Tibial nerve (tissue), 4 donors: ENCODE results near the gene TMEM158. TPM values are rescaled to one million over a fixed set of nuclear protein-coding genes. Genes with fewer than 3 reads are reported as not detected.

Experiments used
- DNase-seq, 2 donors: peaks; one replicate each; pipeline ENCODE4 v3.0.0-alpha.2; 2019; ENCODE audit warnings: low spot score in 2 of 2
- H3K27ac ChIP-seq, 4 donors: fragments of 200-600 bp; sonication (generic) in 3 of 4; one replicate each; pipeline ENCODE4 v1.5.1; 2017 to 2019; ENCODE audit warnings: mild to moderate bottlenecking in 1 of 4
- H3K27me3 ChIP-seq, 2 donors: fragments of 200-600 bp; sonication (generic) in 1 of 2; one replicate each; pipeline versions ENCODE4 v1.5.1 to v1.6.0; 2017 to 2019
- H3K36me3 ChIP-seq, 3 donors: fragments of 200-600 bp; sonication (generic); one replicate each; pipeline ENCODE4 v1.5.1; 2018 to 2019
- H3K4me1 ChIP-seq, 4 donors: fragments of 200-600 bp; sonication (generic) in 3 of 4; one replicate each; pipeline ENCODE4 v1.5.1; 2017 to 2019
- H3K4me3 ChIP-seq, 4 donors: fragments of 200-600 bp; sonication (generic) in 3 of 4; one replicate each; pipeline ENCODE4 v1.5.1; 2017 to 2019; ENCODE audit warnings: mild to moderate bottlenecking in 1 of 4, moderate library complexity in 1 of 4
- H3K9me3 ChIP-seq, 4 donors: fragments of 200-600 bp; sonication (generic) in 3 of 4; one replicate each; pipeline ENCODE4 v1.5.1; 2017 to 2019
- EP300 ChIP-seq, 2 donors: sonication (generic); formaldehyde crosslinking; IDR thresholded peaks; one replicate each; pipeline ENCODE4 v1.6.1; 2017; ENCODE audit warnings: antibody characterized with exemption in 2 of 2, mild to moderate bottlenecking in 1 of 2
- POLR2A ChIP-seq, 2 donors: fragments of 450-650 bp; IDR thresholded peaks; one replicate each; pipeline ENCODE4 v1.6.1; 2017; ENCODE audit warnings: antibody characterized with exemption in 2 of 2, mild to moderate bottlenecking in 2 of 2, moderate library complexity in 2 of 2
- WGBS, 2 donors: methylation state at CpG; one replicate each; pipeline ENCODE4 v1.1.5; 2018; 5-methylcytosine and 5-hydroxymethylcytosine counted together
- total RNA-seq, 4 donors: library from RNA; depleted of rRNA; stranded (reverse); fragments of >200 nt; gene quantifications; one replicate each; pipeline ENCODE4 v1.1.0, GENCODE V29; 2016
- TF ChIP-seq, protein P1 (sequence below), 5 experiments: fragments of 200-600 bp in 3 of 5; fragments of 450-650 bp in 2 of 5; sonication (generic) in 3 of 5; IDR thresholded peaks; one replicate each; pipeline ENCODE4 v1.5.1; 2016 to 2019; ENCODE audit warnings: antibody characterized with exemption in 5 of 5, mild to moderate bottlenecking in 3 of 5, moderate library complexity in 2 of 5

Gene TMEM158
- total RNA-seq, 4 donors from 2014 or later: 1.8 to 3.8 (median 2.7) TPM; not detected in 1

DNA sequence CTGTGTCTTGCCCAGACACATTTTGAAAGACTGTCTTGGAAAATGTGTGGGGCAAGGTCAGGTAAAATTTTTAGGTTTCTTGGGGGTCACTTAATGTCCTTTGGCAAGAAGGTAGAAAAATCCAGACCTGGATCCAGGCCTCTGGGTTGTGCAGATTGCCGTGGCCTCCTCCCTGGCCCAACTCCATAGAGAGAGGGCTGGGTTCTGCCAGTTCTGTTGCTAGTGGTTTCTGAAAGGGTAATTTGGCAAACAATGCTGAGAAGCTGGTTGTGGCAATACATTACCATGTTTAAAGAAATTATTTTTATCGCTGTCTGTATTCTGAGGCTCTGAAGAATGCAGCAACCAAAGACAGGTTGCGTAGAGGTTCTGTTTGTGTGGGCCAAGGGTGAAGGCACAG is 20.2 kb upstream of the TMEM158 start:
- Histone ChIP-seq H3K9me3 (no peaks in the 10 kb centered on the region), H3K4me1 (no peaks in the 10 kb centered on the region), H3K27ac (no peak overlapping the region), H3K36me3 (no peaks in the 10 kb centered on the region), H3K27me3 (no peaks in the 10 kb centered on the region), H3K4me3 (no peak overlapping the region)
- TF ChIP-seq, protein P1, sequence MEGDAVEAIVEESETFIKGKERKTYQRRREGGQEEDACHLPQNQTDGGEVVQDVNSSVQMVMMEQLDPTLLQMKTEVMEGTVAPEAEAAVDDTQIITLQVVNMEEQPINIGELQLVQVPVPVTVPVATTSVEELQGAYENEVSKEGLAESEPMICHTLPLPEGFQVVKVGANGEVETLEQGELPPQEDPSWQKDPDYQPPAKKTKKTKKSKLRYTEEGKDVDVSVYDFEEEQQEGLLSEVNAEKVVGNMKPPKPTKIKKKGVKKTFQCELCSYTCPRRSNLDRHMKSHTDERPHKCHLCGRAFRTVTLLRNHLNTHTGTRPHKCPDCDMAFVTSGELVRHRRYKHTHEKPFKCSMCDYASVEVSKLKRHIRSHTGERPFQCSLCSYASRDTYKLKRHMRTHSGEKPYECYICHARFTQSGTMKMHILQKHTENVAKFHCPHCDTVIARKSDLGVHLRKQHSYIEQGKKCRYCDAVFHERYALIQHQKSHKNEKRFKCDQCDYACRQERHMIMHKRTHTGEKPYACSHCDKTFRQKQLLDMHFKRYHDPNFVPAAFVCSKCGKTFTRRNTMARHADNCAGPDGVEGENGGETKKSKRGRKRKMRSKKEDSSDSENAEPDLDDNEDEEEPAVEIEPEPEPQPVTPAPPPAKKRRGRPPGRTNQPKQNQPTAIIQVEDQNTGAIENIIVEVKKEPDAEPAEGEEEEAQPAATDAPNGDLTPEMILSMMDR (IDR thresholded peaks at IDR 0.05): no peak
- no peak for TF ChIP-seq POLR2A (IDR thresholded peaks at IDR 0.05)
- no peak for TF ChIP-seq EP300 (IDR thresholded peaks at IDR 0.05)
- DNase-seq: no peak
- WGBS, 2 donors: 87 to 92% methylated on average over 3 of the region's 3 CpGs

DNA sequence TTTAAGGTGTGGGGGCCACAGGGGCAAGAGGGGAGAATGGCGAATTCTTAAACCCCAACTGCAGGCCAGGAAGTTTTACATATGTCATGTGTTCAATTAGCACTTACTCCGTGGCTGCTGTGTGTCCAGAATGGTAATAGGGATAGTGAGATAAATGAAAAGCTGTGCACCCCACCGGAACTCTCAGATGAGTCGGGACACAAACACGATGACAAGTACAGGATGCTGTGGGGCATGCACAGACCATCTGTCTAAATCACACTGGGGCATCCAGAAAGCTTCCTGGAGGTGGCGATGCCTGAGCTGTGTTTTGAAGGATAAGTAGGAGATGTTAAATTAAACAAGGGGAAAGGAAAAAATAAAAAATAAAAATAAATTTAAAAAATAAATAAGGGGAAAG is 18.3 kb upstream of the TMEM158 start:
- WGBS, 2 donors: 67 to 76% methylated on average over 6 of the region's 6 CpGs
- Histone ChIP-seq H3K27me3 (no peaks in the 10 kb centered on the region), H3K27ac (no peak overlapping the region), H3K4me3 (no peak overlapping the region), H3K36me3 (no peaks in the 10 kb centered on the region), H3K9me3 (no peaks in the 10 kb centered on the region), H3K4me1 (no peaks in the 10 kb centered on the region)
- DNase-seq: no peak
- TF ChIP-seq EP300 (IDR thresholded peaks at IDR 0.05) (no peak), POLR2A (IDR thresholded peaks at IDR 0.05) (no peak)
- TF ChIP-seq, protein P1 (IDR thresholded peaks at IDR 0.05): no peak

DNA sequence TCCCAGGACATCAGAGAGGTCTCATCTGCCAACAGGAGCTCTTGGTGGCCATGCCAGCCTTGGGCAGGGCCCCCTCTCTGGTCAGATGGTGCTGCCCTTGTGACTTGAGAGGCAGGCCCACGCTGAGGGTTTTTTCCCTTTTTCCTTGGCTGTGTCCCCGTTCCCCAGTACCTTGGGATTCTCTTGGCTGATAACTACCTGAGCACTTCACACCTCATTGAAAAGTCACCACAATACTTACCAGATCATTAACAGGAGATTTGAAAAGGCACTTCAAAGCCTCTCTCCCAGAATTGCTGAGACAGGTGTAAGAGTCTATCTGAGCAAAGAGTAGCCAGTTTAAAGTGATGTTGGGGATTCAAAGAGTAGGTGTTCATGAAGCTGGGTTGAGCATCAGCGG is 15.1 kb upstream of the TMEM158 start:
- no peaks in the 10 kb centered on the region for H3K9me3 ChIP-seq
- no peaks in the 10 kb centered on the region for H3K27me3 ChIP-seq
- WGBS, 2 donors: 58 to 64% methylated on average over 3 of the region's 3 CpGs
- no peak overlapping the region for H3K27ac ChIP-seq
- no peak for DNase-seq
- no peaks in the 10 kb centered on the region for H3K4me1 ChIP-seq
- H3K36me3 ChIP-seq: no peaks in the 10 kb centered on the region
- no peak overlapping the region for H3K4me3 ChIP-seq
- TF ChIP-seq EP300 (IDR thresholded peaks at IDR 0.05) (no peak), POLR2A (IDR thresholded peaks at IDR 0.05) (no peak)
- TF ChIP-seq, protein P1 (IDR thresholded peaks at IDR 0.05): no peak

DNA sequence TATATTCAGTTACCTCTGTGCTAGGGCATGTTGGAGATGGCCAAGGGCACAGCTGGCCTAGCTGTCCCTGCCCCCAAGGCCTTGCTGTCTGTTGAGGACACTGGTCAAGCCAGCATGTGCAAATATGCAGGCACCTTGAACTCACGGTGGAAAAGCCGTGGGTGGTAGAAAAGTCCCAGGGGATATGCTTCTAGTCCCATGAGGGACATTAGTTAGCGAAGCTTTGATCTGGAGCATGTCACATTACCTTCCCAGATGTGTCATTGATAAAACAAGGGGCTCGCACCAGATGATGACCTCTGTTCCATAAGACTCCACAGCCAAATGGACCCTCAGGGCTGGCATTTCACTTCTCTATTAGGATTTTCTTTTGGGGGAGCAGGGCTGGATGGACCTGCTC is 14.2 kb upstream of the TMEM158 start:
- DNase-seq: no peak
- Histone ChIP-seq H3K4me3 (no peak overlapping the region), H3K4me1 (no peaks in the 10 kb centered on the region), H3K27ac (no peak overlapping the region), H3K27me3 (no peaks in the 10 kb centered on the region), H3K9me3 (peaks cover 0 to 6% (median 0%) of the 10 kb centered on the region in 4 donors), H3K36me3 (no peaks in the 10 kb centered on the region)
- TF ChIP-seq, protein P1 (IDR thresholded peaks at IDR 0.05): no peak
- no peak for TF ChIP-seq EP300 (IDR thresholded peaks at IDR 0.05)
- 69 to 79% methylated on average over 4 of the region's 4 CpGs for WGBS, 2 donors

DNA sequence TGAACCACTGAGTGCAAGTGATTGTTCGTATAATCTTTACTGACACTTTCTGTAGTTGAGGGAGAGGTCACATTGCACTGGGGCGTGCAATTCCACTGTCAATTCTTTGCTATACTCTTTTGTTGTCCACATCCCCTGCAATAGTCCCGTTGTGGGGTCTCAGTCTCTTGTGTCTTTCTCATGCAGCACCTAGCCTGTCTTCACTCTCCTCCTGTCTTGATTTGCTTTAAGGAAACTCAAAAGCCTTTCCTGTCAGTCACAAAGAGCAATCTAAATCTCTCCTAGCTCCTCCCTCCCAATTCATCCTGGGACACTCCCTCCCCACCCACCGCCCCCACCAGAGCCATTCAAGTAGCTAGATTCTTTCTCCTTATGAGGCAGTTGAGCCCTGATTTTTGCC is 13.2 kb upstream of the TMEM158 start:
- peaks cover 0 to 6% (median 0%) of the 10 kb centered on the region in 4 donors for H3K9me3 ChIP-seq
- H3K4me1 ChIP-seq: no peaks in the 10 kb centered on the region
- H3K36me3 ChIP-seq: no peaks in the 10 kb centered on the region
- no peak overlapping the region for H3K4me3 ChIP-seq
- 56 to 59% methylated on average over 4 of the region's 4 CpGs for WGBS, 2 donors
- TF ChIP-seq EP300 (IDR thresholded peaks at IDR 0.05) (no peak), POLR2A (IDR thresholded peaks at IDR 0.05) (no peak)
- TF ChIP-seq, protein P1 (IDR thresholded peaks at IDR 0.05): no peak
- no peak overlapping the region for H3K27ac ChIP-seq
- DNase-seq: no peak
- no peaks in the 10 kb centered on the region for H3K27me3 ChIP-seq
